Esophagus squamous epithelium (tissue), 5 donors: Measurements from ENCODE around the gene ANKAR. TPM values are rescaled to one million over a fixed set of nuclear protein-coding genes. Genes with fewer than 3 reads are reported as not detected.
"Not testable (repeated sequence)": the region's sequence is repeated elsewhere in the genome, so short reads cannot be mapped to it uniquely, and the experiment has no call there.

ENCODE experiments used
- DNase-seq: peaks from one replicate; lab custom pipeline; 2025; lab: John Stamatoyannopoulos, UW
- H3K27ac ChIP-seq, 4 donors: fragments of 200-600 bp; sonication (generic); one replicate each; pipeline ENCODE4 v1.5.1; 2016 to 2019; ENCODE audit warnings: mild to moderate bottlenecking in 1 of 4
- H3K27me3 ChIP-seq, 4 donors: fragments of 200-600 bp; sonication (generic); 1 replicate in 3 of 4; 2 replicates in 1 of 4; pipeline versions ENCODE4 v1.5.1 to v1.6.0; 2017 to 2021; ENCODE audit warnings: antibody characterized with exemption in 1 of 4
- H3K36me3 ChIP-seq, 3 donors: fragments of 200-600 bp; sonication (generic); one replicate each; pipeline ENCODE4 v1.5.1; 2016 to 2019
- H3K4me1 ChIP-seq, 3 donors: fragments of 200-600 bp; sonication (generic); one replicate each; pipeline ENCODE4 v1.5.1; 2017 to 2019
- H3K4me3 ChIP-seq, 4 donors: fragments of 200-600 bp; sonication (generic); 1 replicate in 3 of 4; 2 replicates in 1 of 4; pipeline ENCODE4 v1.5.1; 2016 to 2019; ENCODE audit warnings: mild to moderate bottlenecking in 2 of 4, moderate library complexity in 1 of 4
- H3K9me3 ChIP-seq, 3 donors: fragments of 200-600 bp; sonication (generic); one replicate each; pipeline ENCODE4 v1.5.1; 2016 to 2019
- POLR2A ChIP-seq, 4 donors: fragments of 450-650 bp; IDR thresholded peaks; one replicate each; pipeline ENCODE4 v1.6.1; 2017; ENCODE audit warnings: antibody characterized with exemption in 4 of 4, mild to moderate bottlenecking in 4 of 4, moderate library complexity in 3 of 4
- WGBS, 2 donors: methylation state at CpG; one replicate each; pipeline ENCODE4 v1.1.5; 2018; 5-methylcytosine and 5-hydroxymethylcytosine counted together
- intact Hi-C: fragments of 100-400 bp; cut with DNase I; formaldehyde crosslinking; loops from one replicate; pipeline ENCODE4 v1.15.0; 2022
- total RNA-seq, 4 donors: library from RNA; depleted of rRNA; stranded (reverse); fragments of >200 nt; gene quantifications; one replicate each; pipeline ENCODE4 v1.1.0, GENCODE V29; 2016
- TF ChIP-seq, protein P1 (sequence below), 6 experiments: fragments of 450-650 bp in 4 of 6; fragments of 200-600 bp in 2 of 6; sonication (generic) in 2 of 6; IDR thresholded peaks; one replicate each; pipeline ENCODE4 v1.5.1; 2016 to 2019; ENCODE audit warnings: antibody characterized with exemption in 6 of 6, mild to moderate bottlenecking in 4 of 6, moderate library complexity in 4 of 6
- donor health status: DM: yes; HTN: yes; CAD: no.

Gene ANKAR
- total RNA-seq, 4 donors from 2014 or later = 1.4 to 10.7 (median 1.9) TPM

DNA sequence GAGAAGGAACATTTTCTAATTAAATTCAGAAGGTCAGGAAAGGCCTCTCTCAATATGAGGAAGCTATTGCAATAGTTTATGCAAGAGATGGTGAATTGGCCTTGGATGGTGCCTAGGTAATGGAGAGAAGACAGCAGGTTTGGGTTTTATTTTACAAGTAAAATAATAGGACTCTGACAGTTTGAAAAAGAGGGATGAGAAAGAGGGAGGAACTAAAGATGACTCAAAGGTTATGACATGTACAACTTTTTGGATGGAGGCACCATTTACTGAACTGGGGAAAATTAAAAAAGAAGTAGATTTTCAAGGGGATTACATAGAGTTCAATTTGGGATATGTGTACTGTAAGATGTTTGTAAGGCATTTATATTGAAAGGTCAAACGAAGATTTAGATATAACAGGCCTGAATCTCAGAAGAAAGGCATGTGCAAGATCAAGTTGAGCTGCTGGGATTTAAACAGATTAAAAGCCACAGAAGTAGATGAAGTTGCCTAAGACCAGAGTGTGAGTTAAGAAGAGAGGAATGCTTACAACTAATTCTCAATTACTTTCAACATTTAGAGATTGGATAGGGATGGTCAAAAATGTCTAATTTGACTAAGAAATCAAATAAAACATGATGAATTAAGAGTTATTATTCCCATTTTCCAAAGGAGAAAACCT, 25.5 kb upstream of the ANKAR start:
- no peak for DNase-seq
- Histone ChIP-seq H3K36me3 (no peaks in the 10 kb centered on the region), H3K4me1 (peaks cover 0 to 3% (median 0%) of the 10 kb centered on the region in 3 donors), H3K27me3 (no peaks in the 10 kb centered on the region), H3K9me3 (no peaks in the 10 kb centered on the region), H3K4me3 (no peak overlapping the region), H3K27ac (no peak overlapping the region)
- 23 to 54% methylated on average over 1 of the region's 1 CpG for WGBS, 2 donors
- intact Hi-C loops = no loop called here
- TF ChIP-seq, protein P1, sequence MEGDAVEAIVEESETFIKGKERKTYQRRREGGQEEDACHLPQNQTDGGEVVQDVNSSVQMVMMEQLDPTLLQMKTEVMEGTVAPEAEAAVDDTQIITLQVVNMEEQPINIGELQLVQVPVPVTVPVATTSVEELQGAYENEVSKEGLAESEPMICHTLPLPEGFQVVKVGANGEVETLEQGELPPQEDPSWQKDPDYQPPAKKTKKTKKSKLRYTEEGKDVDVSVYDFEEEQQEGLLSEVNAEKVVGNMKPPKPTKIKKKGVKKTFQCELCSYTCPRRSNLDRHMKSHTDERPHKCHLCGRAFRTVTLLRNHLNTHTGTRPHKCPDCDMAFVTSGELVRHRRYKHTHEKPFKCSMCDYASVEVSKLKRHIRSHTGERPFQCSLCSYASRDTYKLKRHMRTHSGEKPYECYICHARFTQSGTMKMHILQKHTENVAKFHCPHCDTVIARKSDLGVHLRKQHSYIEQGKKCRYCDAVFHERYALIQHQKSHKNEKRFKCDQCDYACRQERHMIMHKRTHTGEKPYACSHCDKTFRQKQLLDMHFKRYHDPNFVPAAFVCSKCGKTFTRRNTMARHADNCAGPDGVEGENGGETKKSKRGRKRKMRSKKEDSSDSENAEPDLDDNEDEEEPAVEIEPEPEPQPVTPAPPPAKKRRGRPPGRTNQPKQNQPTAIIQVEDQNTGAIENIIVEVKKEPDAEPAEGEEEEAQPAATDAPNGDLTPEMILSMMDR (IDR thresholded peaks at IDR 0.05) = no peak
- no peak for TF ChIP-seq POLR2A (IDR thresholded peaks at IDR 0.05)

DNA sequence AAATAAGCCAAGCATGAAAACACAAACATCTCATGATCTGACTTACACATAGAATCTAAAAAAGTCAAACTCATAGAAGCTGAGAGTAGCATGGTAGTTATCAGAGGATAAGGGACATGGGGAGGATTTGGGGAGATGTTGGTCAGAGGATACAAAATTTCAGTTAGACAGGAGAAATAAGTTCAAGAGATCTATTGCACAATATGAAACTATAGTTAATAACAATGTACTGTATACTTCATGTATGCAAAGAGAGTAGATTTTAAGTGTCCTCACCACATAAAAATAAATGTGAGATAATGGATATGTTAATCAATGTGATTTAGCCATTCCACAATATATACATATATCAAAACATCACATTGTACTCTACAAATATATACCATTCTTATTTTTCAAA, 23.2 kb upstream of the ANKAR start:
- intact Hi-C loops = no loop called here
- Histone ChIP-seq H3K9me3 (no peaks in the 10 kb centered on the region), H3K27ac (no peak overlapping the region), H3K36me3 (no peaks in the 10 kb centered on the region), H3K27me3 (no peaks in the 10 kb centered on the region), H3K4me3 (no peak overlapping the region), H3K4me1 (peaks cover 0 to 3% (median 0%) of the 10 kb centered on the region in 3 donors)
- no peak for DNase-seq
- TF ChIP-seq, protein P1 (IDR thresholded peaks at IDR 0.05) = no peak
- no peak for TF ChIP-seq POLR2A (IDR thresholded peaks at IDR 0.05)

DNA sequence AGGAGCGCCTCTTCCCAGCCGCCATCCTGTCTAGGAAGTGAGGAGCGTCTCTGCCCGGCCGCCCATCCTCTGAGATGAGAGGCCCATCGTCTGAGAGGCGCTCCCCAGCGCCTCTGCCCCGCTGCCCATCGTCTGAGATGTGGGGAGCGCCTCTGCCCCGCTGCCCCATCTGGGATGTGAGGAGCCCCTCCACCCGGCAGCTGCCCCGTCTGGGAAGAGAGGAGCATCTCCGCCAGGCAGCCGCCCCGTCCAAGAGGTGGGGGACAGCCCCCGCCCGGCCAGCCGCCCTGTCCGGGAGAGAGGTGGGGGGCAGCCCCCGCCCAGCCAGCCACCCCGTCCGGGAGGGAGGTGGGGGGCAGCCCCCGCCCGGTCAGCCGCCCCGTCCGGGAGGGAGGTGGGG, 21.0 kb upstream of the ANKAR start:
- H3K27ac ChIP-seq, DNase-seq, H3K4me3 ChIP-seq, H3K27me3 ChIP-seq, intact Hi-C loops, H3K9me3 ChIP-seq, H3K36me3 ChIP-seq, H3K4me1 ChIP-seq: not testable (repeated sequence)
- no CpG with 5 or more reads among the region's 29 CpGs for WGBS, 2 donors

DNA sequence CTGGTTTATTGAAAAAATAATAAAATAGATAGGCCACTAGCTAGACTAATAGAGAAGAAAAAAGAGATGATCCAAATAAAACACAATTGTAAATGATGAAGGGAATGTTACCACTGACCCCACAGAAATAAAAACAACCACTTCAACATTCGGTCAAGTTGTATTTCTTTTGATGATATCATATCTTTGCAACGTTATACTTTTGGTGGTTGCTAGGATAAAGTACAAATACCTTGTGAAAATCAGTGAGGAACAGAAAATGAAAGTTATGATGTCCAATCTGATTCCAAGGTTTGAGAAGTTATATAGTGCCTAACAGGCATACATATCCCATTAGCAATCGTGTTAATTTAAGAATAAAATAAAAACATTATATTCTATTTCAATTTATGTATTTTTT, 19.8 kb upstream of the ANKAR start:
- Histone ChIP-seq H3K27ac (no peak overlapping the region), H3K9me3 (no peaks in the 10 kb centered on the region), H3K27me3 (no peaks in the 10 kb centered on the region), H3K4me1 (no peaks in the 10 kb centered on the region), H3K4me3 (no peak overlapping the region), H3K36me3 (no peaks in the 10 kb centered on the region)
- WGBS, 2 donors = 58% methylated on average over 3 of the region's 3 CpGs
- intact Hi-C loops = no loop called here
- no peak for DNase-seq
- no peak for TF ChIP-seq POLR2A (IDR thresholded peaks at IDR 0.05)
- TF ChIP-seq, protein P1 (IDR thresholded peaks at IDR 0.05) = no peak

DNA sequence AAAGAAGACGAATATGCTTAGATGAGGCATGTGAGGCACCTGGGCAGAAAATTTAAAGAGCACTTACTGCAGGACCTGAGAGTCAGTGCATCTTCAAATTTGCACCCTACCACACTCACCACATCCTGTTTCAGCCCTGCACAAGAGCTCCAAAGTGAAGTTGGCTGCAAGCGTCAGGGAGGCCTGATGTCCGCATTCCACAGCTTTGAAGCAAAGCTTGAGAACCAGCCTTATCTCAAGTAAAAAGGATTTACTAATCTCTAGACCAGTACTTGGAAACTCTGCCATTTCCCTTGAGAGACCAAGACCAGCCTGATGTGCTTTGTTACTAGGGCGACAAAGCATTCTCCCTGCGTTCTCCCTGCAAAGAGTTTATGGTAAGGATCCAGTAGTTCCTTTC, 16.6 kb upstream of the ANKAR start:
- no peak for DNase-seq
- H3K4me1 ChIP-seq = peaks cover 0 to 15% (median 9%) of the 10 kb centered on the region in 3 donors
- H3K4me3 ChIP-seq = no peak overlapping the region
- no peaks in the 10 kb centered on the region for H3K36me3 ChIP-seq
- no peaks in the 10 kb centered on the region for H3K9me3 ChIP-seq
- no peaks in the 10 kb centered on the region for H3K27me3 ChIP-seq
- peak overlapping the region in 3 of 4 donors; percentile 9 to 47 (median 14) for H3K27ac ChIP-seq
- WGBS, 2 donors = 53 to 58% methylated on average over 5 of the region's 5 CpGs
- TF ChIP-seq, protein P1 (IDR thresholded peaks at IDR 0.05) = no peak
- no peak for TF ChIP-seq POLR2A (IDR thresholded peaks at IDR 0.05)
- intact Hi-C loops = no loop called here
